Stimulated activated CD4-positive, alpha-beta T cell treated with anti-CD3 and anti-CD28 coated beads, Interleukin-4, amount 100 ng/mL, for 48 hours (primary cell): ENCODE measurements around the gene LKAAEAR1.

Experiments
- DNase-seq, 2 donors: peaks; one replicate each; pipeline ENCODE4 v3.0.0-alpha.2; 2020; ENCODE audit warnings: low read depth in 2 of 2

Gene LKAAEAR1

GRCh38 chr20:64067005-64067632, 17.1 kb downstream of the LKAAEAR1 start:
- DNase-seq: no peak

- DNase-seq: peak in 1 of 2 donors; percentile 55
Observed at GRCh38 chr20:64065974-64066343, 18.2 kb downstream of the LKAAEAR1 start.

- no peak for DNase-seq
Observed at GRCh38 chr20:64065062-64065973, 18.9 kb downstream of the LKAAEAR1 start.

GRCh38 chr20:64064145-64064698, 20.0 kb downstream of the LKAAEAR1 start:
- no peak for DNase-seq

GRCh38 chr20:64063389-64064144, 20.6 kb downstream of the LKAAEAR1 start:
- peak in 1 of 2 donors; percentile 52 for DNase-seq

GRCh38 chr20:64062596-64063388, 21.4 kb downstream of the LKAAEAR1 start, which contains the start of gene TCEA2:
Gene TCEA2 (plus strand): TSS chr20:64063198. CDS start chr20:64063313, 115 bp downstream.
- DNase-seq: peak; percentile 92 to 95

- no peak for DNase-seq
Observed at GRCh38 chr20:64062276-64062595, 22.0 kb downstream of the LKAAEAR1 start.

- DNase-seq: no peak
Observed at GRCh38 chr20:64058536-64058935, 25.7 kb downstream of the LKAAEAR1 start.

GRCh38 chr20:64057628-64058498, 26.3 kb downstream of the LKAAEAR1 start:
- peak; percentile 82 to 91 for DNase-seq

- DNase-seq: no peak
Observed at GRCh38 chr20:64056889-64057627, 27.1 kb downstream of the LKAAEAR1 start.

- no peak for DNase-seq
Observed at GRCh38 chr20:64056639-64056888, 27.6 kb downstream of the LKAAEAR1 start.

- DNase-seq: no peak
Observed at GRCh38 chr20:64055893-64056638, 28.1 kb downstream of the LKAAEAR1 start.

GRCh38 chr20:64055396-64055892, 28.8 kb downstream of the LKAAEAR1 start:
- no peak for DNase-seq

GRCh38 chr20:64053841-64054661, 30.1 kb downstream of the LKAAEAR1 start:
- DNase-seq: no peak

- no peak for DNase-seq
Observed at GRCh38 chr20:64052987-64053840, 31.0 kb downstream of the LKAAEAR1 start.

GRCh38 chr20:64052326-64052722, 31.9 kb downstream of the LKAAEAR1 start:
- no peak for DNase-seq
